Omental fat pad (tissue), 4 donors: ENCODE measurements around the gene ZNF747. TPM values are rescaled to one million over a fixed set of nuclear protein-coding genes. Genes with fewer than 3 reads are reported as not detected.

ENCODE experiments used
- ATAC-seq: fragments of 150-250 bp; one replicate; pipeline ENCODE4 v1.9.1; 2016; ENCODE audit warnings: mild to moderate bottlenecking, moderate library complexity; ENCODE audit not compliant: low FRiP score
- DNase-seq: peaks from one replicate; pipeline ENCODE4 v3.0.0-alpha.2; 2019; ENCODE audit warnings: low spot score
- CTCF ChIP-seq, 3 donors: fragments of 450-650 bp; IDR thresholded peaks; one replicate each; pipeline ENCODE4 v1.5.1; 2016 to 2017; ENCODE audit warnings: antibody characterized with exemption in 3 of 3, mild to moderate bottlenecking in 3 of 3, moderate library complexity in 2 of 3
- total RNA-seq, 4 donors: library from RNA; depleted of rRNA; stranded (reverse); fragments of >200 nt; gene quantifications; one replicate each; pipeline ENCODE4 v1.1.0, GENCODE V29; 2016

Gene ZNF747
- 10 to 100 TPM in 2 of 4 donors, 1 to 10 TPM in 2; 7.7 to 12.1 (median 10.4) TPM for total RNA-seq

GRCh38 chr16:30534368-30535105, at the start of gene ZNF747:
ZNF747 (minus strand) TSS chr16:30534858; CDS start chr16:30534679, 179 bp downstream.
- TF ChIP-seq CTCF (IDR thresholded peaks at IDR 0.05), result no peak
- ATAC-seq, result peak; percentile 88
- DNase-seq, result peak; percentile 87

- no peak for DNase-seq
- no peak for ATAC-seq
- no peak for TF ChIP-seq CTCF (IDR thresholded peaks at IDR 0.05)
Measured at GRCh38 chr16:30582611-30583340, 48.1 kb upstream of the ZNF747 start.

DNA sequence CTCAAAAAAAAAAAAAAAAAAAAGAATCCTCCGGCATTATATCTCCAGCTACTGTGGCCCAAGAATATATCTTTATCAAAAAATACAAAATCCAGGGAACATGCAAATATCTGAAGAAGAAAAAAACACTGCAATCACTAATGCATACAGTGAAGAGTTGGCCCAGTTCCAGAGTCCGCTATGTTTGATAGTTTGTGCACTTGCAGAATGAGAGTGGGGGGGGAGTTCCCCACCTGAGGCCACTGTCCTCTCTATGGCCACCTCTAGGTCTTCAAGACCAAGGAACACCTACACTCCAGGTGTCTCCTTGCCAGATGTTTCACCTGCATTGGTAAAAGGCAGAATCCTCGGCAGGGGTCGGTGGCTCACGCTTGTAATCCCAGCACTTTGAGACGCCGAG, 46.8 kb upstream of the ZNF747 start:
- ATAC-seq, result no peak
- TF ChIP-seq CTCF (IDR thresholded peaks at IDR 0.05), result no peak
- no peak for DNase-seq

DNA sequence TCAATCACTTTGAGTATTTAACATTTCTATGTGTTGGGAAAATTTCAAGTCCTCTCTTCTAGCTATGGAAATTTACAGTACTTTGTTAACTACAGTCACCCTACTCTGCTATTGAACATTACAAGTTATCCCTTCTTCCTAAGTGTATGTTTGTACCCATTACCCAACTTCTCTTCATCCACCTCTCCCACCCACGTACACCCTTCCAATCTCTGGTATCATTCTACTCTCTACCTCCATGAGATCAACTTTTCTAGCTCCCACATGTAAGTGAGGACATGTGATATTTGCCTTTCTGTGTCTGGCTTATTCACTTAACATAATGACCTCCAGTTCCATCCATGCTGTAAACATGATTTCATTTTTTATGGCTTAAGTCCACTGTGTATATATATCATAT, 40.0 kb upstream of the ZNF747 start:
- TF ChIP-seq CTCF (IDR thresholded peaks at IDR 0.05), result no peak
- DNase-seq, result no peak
- ATAC-seq, result no peak

GRCh38 chr16:30571445-30572322, 37.0 kb upstream of the ZNF747 start, which contains the start of gene ZNF688:
ZNF688 (minus strand) TSS chr16:30571714; CDS start chr16:30571629, 85 bp downstream.
- TF ChIP-seq CTCF (IDR thresholded peaks at IDR 0.05), result no peak
- peak; percentile 93 for ATAC-seq
- DNase-seq, result peak; percentile 85

DNA sequence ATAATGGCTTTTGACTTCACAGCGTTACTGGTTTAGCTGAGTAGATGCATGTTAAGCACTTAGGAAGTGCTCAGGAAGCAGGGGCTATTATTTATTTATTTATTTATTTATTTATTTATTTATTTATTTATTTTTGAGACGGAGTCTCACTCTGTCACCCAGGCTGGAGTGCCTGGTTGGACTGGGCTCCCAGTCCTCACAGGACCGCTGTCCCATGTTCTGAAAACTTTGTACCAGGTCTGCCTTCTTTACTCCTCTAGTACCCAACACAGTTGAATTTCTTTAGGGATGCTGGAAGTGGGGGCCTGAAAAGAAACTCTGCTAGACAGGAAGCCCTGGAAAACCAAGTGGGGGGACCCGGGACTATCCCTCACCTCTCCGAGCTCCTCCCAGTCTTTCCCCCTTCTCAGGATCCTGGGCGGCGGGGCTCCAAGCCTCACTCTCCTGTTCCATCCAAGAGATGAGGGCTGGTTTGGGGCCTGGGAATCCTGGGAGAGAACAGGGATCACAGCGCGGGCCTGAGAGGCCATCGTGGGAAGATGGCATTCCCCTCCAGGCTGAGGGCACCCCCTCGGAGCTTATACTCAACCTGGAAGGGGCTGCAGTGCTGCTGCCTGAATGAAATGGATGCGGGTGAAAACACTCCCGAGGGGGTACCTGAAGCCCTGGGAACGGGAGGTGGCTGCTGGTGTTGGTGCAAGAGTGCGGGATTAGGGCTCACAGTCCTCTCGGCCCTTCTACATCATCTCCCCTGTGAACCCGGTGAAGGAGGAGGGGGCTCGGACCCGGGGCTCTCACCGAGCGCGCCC, 36.2 kb upstream of the ZNF747 start:
- no peak for ATAC-seq
- DNase-seq, result no peak
- TF ChIP-seq CTCF (IDR thresholded peaks at IDR 0.05), result no peak
